HuH-7 (cell line): ENCODE measurements around the gene BBOX1.
"Not testable (repeated sequence)": the region's sequence is repeated elsewhere in the genome, so short reads cannot be mapped to it uniquely, and the experiment has no call there.

Source experiments
- DNase-seq: peaks from one replicate; pipeline ENCODE4 v3.0.0; 2011; ENCODE audit warnings: low spot score

BBOX1 gene, protein sequence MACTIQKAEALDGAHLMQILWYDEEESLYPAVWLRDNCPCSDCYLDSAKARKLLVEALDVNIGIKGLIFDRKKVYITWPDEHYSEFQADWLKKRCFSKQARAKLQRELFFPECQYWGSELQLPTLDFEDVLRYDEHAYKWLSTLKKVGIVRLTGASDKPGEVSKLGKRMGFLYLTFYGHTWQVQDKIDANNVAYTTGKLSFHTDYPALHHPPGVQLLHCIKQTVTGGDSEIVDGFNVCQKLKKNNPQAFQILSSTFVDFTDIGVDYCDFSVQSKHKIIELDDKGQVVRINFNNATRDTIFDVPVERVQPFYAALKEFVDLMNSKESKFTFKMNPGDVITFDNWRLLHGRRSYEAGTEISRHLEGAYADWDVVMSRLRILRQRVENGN

GRCh38 chr11:27040302-27041115 lies at the start of gene BBOX1:
Gene BBOX1, plus strand, starts transcription at chr11:27040815. Its CDS starts 14,616 bp downstream, at chr11:27055431.
- DNase-seq, result no peak

GRCh38 chr11:26992031-26992541 lies 48.5 kb upstream of the BBOX1 start:
- peak; percentile 52 for DNase-seq

DNA sequence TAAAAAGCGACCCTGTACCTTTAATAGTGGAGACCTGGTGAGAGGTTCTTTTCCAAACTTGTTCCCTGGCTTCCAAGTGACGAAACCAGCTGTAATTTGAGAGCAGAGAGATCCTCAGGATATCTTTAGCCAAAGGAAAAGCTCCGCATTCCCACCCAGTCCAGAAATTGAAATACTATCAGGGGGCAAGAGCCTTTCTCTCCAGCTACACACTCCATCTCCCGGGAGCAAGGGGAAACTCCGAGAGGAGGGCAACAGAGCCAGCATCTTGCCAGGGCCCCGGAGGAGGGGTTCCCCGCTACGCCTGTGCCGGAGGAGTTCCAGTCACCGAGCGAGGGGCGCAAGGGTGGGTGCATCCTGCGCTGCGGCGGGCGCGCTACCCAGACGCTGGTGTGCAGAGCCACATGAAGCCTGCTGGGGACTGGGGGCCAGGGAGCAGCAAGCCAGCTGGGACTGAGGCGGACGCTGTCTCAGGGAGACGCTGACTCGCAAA lies 46.6 kb upstream of the BBOX1 start, which contains the start of gene FIBIN:
TSS of gene FIBIN (plus strand) at position 148 of the 493 bp plus-strand sequence. CDS start 415 bp downstream, outside the sequence.
- peak; percentile 71 for DNase-seq

- no peak for DNase-seq
Observed at GRCh38 chr11:26994631-26995095, 46.0 kb upstream of the BBOX1 start.

GRCh38 chr11:26995701-26996460 lies 44.7 kb upstream of the BBOX1 start:
- DNase-seq, result no peak

GRCh38 chr11:26997378-26997777 lies 43.2 kb upstream of the BBOX1 start:
- no peak for DNase-seq

DNA sequence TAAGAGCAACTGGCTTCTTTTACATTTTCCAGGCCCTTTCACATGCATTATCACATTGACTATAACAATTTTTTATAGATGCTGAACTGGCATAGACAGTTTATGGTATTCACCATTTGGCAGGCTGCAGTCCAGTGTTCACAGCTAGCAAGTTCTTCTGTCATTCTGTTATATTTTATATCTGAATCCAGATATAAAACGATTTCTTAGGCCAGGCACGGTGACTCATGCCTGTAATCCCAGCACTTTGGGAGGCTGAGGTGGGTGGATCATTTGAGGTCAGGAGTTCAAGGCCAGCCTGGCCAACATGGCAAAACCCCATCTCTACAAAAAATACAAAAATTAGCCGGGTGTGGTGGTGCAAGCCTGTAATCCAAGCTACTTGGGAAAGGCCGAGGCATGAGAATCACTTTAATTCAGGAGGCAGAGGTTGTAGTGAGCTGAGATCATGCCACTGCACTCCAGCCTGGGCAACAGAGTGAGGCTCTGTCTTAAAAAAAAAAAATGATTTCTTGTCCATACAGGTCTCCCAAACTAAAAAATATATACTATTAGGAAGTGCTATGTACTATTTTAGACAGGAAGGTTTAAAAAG lies 39.4 kb upstream of the BBOX1 start:
- DNase-seq, result not testable (repeated sequence)

DNA sequence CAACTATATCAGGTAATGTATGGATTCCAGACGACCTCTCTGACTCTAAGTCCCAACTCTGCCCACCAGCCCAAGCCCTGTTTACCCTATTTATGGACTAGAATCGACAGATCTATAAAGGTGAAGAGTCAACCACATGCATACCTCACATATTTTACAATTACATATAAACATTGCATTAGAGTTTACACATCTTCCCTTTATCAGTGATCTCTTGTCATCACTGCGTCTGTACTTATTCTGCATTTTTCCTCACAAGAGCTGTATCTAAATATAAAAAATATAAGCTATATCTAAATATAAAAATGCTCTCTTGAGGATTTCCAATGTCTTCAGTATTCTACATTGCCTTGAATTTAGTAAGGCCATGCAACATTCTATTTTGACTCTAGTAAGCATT lies 38.2 kb upstream of the BBOX1 start:
- no peak for DNase-seq

DNA sequence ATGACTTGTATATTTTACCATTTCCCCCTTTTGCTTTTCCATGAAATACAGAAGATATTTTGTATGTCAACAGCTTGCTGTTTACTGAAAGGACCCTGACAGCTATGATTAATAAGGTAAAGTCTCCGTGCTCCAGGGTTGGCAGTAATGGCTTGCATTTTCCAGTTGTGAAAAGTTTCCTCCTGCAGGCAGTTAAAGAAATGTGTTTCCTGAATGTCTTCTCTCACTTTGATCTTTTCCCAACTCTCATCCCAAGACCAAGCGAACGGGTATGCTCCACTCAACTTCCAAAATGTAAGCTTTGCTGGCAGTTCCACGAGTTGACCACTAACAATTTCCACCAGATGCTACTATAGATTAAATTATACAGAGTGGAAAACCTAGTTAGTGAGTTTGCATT lies 37.8 kb upstream of the BBOX1 start:
- DNase-seq, result no peak

- no peak for DNase-seq
Observed at GRCh38 chr11:27004103-27004502, 36.5 kb upstream of the BBOX1 start.

DNA sequence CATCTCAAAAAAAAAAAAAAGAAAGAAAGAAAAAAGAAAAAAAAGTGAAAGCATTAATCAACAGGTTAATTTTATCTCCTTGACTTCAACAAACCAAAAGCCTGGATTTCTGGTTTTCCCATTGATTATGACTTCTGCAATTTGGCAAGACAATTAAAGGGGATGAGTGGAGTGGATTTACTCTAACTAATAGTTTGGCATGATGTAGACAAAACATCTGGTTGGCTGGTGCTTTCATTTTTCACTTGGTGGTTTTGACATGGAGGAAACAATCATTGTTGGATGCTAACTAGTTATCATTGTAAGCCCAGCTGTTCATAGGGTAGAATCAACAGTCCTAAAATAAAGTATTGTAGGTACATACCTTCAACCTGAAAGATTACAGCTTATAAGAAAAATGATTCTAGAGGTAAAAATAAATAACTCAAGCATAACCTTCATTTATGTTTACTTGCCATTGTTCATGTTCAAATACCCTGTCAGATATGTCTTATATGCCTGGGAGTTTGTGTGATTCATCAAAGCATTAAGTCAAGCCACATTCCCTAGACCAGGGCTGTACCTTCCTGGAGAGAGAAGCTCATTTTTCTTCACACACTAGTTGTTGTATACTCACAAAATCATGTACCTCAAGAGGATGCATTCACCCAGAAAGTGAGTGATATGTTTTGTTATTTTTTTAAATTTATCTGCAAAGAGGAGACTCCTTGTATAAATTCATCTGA lies 31.6 kb upstream of the BBOX1 start:
- DNase-seq, result no peak

- DNase-seq, result no peak
Observed at GRCh38 chr11:27011560-27012233, 28.9 kb upstream of the BBOX1 start.

DNA sequence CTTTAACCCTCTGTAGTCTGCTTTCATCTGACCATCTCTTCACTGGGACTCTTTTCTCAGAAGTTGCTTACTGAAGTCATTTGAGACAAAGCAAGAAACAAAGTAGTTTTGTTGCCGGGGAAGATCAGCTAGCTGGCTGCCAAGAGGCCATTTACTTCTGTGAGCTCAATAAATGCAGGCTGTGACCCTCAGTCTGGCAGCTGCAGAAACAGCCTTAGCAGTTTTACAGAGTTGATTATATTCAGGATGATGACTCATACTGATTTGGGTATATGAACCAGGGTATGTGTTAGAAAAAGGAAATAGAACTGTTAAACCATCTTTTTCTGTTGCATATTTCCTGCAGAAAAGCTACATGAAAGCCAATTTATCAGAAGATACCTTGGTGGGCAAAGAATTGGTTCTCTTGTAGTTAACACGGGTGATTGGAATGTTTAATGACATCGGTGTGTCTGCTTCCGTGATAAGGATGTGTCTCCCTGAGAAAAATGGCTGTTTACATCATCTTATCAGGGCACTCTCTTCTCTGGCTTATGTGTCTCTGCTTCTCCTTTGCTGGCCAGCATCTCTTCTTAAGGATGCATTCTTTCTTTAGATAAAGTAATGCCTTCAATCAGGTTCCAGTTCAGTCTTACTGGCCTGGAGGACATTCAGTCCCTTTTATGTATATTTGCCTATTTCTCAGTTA lies 28.2 kb upstream of the BBOX1 start:
- DNase-seq, result no peak

GRCh38 chr11:27013781-27014361 lies 26.7 kb upstream of the BBOX1 start:
- DNase-seq, result no peak

GRCh38 chr11:27018902-27019529 lies 21.6 kb upstream of the BBOX1 start:
- no peak for DNase-seq

- DNase-seq, result no peak
Observed at GRCh38 chr11:27020751-27021150, 19.9 kb upstream of the BBOX1 start.

DNA sequence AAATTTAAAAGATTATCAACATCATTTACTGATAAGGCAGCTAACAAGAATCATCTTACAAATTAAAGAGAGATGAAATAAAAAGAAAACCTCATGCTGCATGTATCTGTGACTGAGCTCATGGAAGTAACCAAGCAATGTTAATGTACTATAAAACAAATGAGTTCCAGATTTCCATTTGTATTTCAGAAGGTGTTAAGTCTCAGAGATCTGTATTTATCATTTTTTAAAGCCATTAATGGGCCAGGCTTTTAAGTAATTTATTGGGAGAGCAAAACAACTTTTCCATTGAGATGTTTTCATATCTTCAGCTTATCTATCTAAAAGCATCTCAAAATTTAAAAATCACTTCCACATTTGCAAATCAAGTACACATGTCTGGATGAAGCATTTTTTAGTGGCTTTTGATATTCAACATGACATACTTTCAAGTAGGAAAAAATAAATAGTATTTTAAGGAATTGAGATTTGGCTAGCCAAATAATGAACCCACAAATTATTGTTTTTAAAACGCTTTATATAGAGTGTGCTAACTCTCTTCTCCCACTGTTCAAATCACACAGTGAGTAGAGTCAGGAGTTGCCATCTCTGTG lies 17.9 kb upstream of the BBOX1 start:
- DNase-seq, result no peak

- no peak for DNase-seq
Observed at GRCh38 chr11:27024865-27025264, 15.8 kb upstream of the BBOX1 start.
